K562 (cell line): ENCODE measurements around the gene COL15A1. TPM values are rescaled to one million over a fixed set of nuclear protein-coding genes. Genes with fewer than 3 reads are reported as not detected.

ENCODE experiments used
- ATAC-seq: fragments of 200-7000 bp; cut with Tn5 transposase; 3 replicates; pipeline ENCODE4 v1.9.1; 2020; ENCODE audit warnings: moderate library complexity
- BruUV-seq: library from RNA; stranded (reverse); fragments of 400-500 nt; replicated peaks from 2 replicates; lab custom pipeline; 2021; lab: Mats Ljungman, UMichigan
- CTCF ChIA-PET: fragments of 300-600 bp; formaldehyde crosslinking; extraction: SDS; loops from one replicate; lab custom pipeline; 2021; ENCODE audit warnings: low intra/inter-chr PET ratio; lab: Yijun Ruan, JAX
- POLR2A ChIA-PET: fragments of 300-600, 350-650 bp; sonication (Branson Sonifier 250); formaldehyde crosslinking; extraction: SDS; loops from one replicate; lab custom pipeline; 2021; ENCODE audit warnings: antibody characterized with exemption, inconsistent platforms; lab: Yijun Ruan, JAX
- DNase-seq, 4 experiments: peaks; one replicate each; pipeline versions ENCODE4 v3.0.0 to v3.0.0-alpha.2; 2011 to 2018; ENCODE audit warnings: low spot score in 3 of 4, mixed read lengths in 3 of 4; ENCODE audit errors: extremely low read depth in 1 of 4
- FAIRE-seq: peaks from 2 replicates; lab custom pipeline; 2011; peaks lifted over from hg19 to GRCh38; lab: Jason Lieb, UNC
- H2AFZ ChIP-seq: 2 replicates; pipeline ENCODE4 v1.6.0; 2011; ENCODE audit warnings: low read depth, low read length, control low read depth, inconsistent platforms
- H3K27ac ChIP-seq: fragments of 200-600 bp; 3 replicates; pipeline ENCODE4 v1.8.0; 2011; ENCODE audit warnings: low read depth, mild to moderate bottlenecking, control low read depth, inconsistent platforms, low read length, moderate library complexity, mixed read lengths; ENCODE audit errors: extremely low read depth
- H3K27me3 ChIP-seq, 2 experiments: fragments of 300-600 bp in 1 of 2; 2 replicates in 1 of 2; 3 replicates in 1 of 2; pipeline versions ENCODE4 v1.6.0 to v1.8.0; 2011; ENCODE audit warnings: inconsistent platforms in 2 of 2, low read length in 2 of 2, mild to moderate bottlenecking in 1 of 2, mixed read lengths in 1 of 2, moderate library complexity in 1 of 2; ENCODE audit not compliant: control insufficient read depth in 2 of 2, insufficient read depth in 2 of 2
- H3K36me3 ChIP-seq: fragments of 300-600 bp; 3 replicates; pipeline ENCODE4 v1.8.0; 2011; ENCODE audit warnings: mild to moderate bottlenecking, low read length, inconsistent platforms; ENCODE audit not compliant: control insufficient read depth, insufficient read depth
- H3K4me1 ChIP-seq, 2 experiments: fragments of 200-600 bp in 1 of 2; replicated peaks in 1 of 2; 2 replicates in 1 of 2; 3 replicates in 1 of 2; pipeline versions ENCODE4 v1.5.1 to v1.8.0; 2011; ENCODE audit warnings: inconsistent platforms in 2 of 2, low read length in 2 of 2, mild to moderate bottlenecking in 1 of 2, mixed read lengths in 1 of 2, moderate library complexity in 1 of 2; ENCODE audit not compliant: control insufficient read depth in 2 of 2, insufficient read depth in 2 of 2
- H3K4me2 ChIP-seq: 2 replicates; pipeline ENCODE4 v1.6.1; 2011; ENCODE audit warnings: low read length, control low read depth, inconsistent platforms, mixed read lengths; ENCODE audit not compliant: insufficient read depth
- H3K4me3 ChIP-seq: fragments of 200-600 bp; sonication (generic), shearing (Covaris generic); 2 replicates; pipeline ENCODE4 v1.5.1; 2016; ENCODE audit warnings: control low read depth, inconsistent platforms
- H3K79me2 ChIP-seq: fragments of 200-600 bp; 3 replicates; pipeline ENCODE4 v1.8.0; 2011; ENCODE audit warnings: low read length, inconsistent platforms; ENCODE audit not compliant: control insufficient read depth, insufficient read depth
- H3K9ac ChIP-seq, 2 experiments: 2 replicates each; pipeline versions ENCODE4 v1.6.0 to v1.6.1; 2011; ENCODE audit warnings: low read depth in 2 of 2, low read length in 2 of 2, control low read depth in 1 of 2, inconsistent platforms in 1 of 2, mild to moderate bottlenecking in 1 of 2, mixed read lengths in 1 of 2; ENCODE audit not compliant: insufficient read depth in 1 of 2
- H3K9me1 ChIP-seq: one replicate; pipeline ENCODE4 v1.6.0; 2011; ENCODE audit warnings: inconsistent platforms, mild to moderate bottlenecking, low read length, moderate library complexity; ENCODE audit not compliant: control insufficient read depth, insufficient read depth
- H3K9me3 ChIP-seq: replicated peaks from 2 replicates; pipeline ENCODE4 v1.5.1; 2011; ENCODE audit warnings: low read depth, low read length, inconsistent platforms; ENCODE audit not compliant: control insufficient read depth, insufficient read depth
- H4K20me1 ChIP-seq: replicated peaks from 2 replicates; pipeline ENCODE4 v1.6.1; 2011; ENCODE audit warnings: low read length, inconsistent platforms, mixed read lengths; ENCODE audit not compliant: control insufficient read depth, insufficient read depth
- COPS2 ChIP-seq: fragments of 450-650 bp; conservative IDR thresholded peaks from 2 replicates; pipeline ENCODE4 v1.6.1; 2016; ENCODE audit warnings: mild to moderate bottlenecking, moderate library complexity
- CREB1 ChIP-seq, 2 experiments: sonication (generic) in 1 of 2; formaldehyde crosslinking in 1 of 2; IDR thresholded peaks; 2 replicates each; pipeline versions ENCODE4 v1.6.1 to v1.8.0; 2012 to 2022; ENCODE audit warnings: inconsistent platforms in 1 of 2, mild to moderate bottlenecking in 1 of 2, missing genetic modification reagents in 1 of 2, moderate library complexity in 1 of 2
- ZNF592 ChIP-seq: fragments of 450-650 bp; IDR thresholded peaks from 2 replicates; pipeline ENCODE4 v1.6.1; 2017; ENCODE audit warnings: antibody characterized with exemption, mild to moderate bottlenecking
- WGBS: fragments of 100-300 bp; shearing (Covaris generic); methylation state at CpG from one replicate; pipeline ENCODE4 v1.1.6; 2016; ENCODE audit warnings: low coverage, mixed read lengths; ENCODE audit not compliant: insufficient coverage; ENCODE audit errors: missing lambda C conversion rate; 5-methylcytosine and 5-hydroxymethylcytosine counted together
- in situ Hi-C: fragments of 300-500 bp; cut with MboI; formaldehyde crosslinking; loops from 4 replicates; pipeline ENCODE4 v1.15.0; 2018; ENCODE audit warnings: inconsistent platforms, mixed read lengths
- intact Hi-C: fragments of 100-400 bp; cut with micrococcal nuclease; formaldehyde crosslinking; loops from 2 replicates; pipeline ENCODE4 v1.14.2; 2022
- polyA plus RNA-seq, 8 experiments: library from polyadenylated mRNA; depleted of rRNA in 4 of 8; stranded (reverse) in 5 of 8; unstranded in 3 of 8; fragments of >200 nt; fragmentation: Nextera tagmentation in 2 of 8; fragmentation: Illumina TruSeq in 1 of 8; extraction: Ambion mirVana in 2 of 8; extraction: Trizol in 1 of 8; gene quantifications; 2 replicates each; pipeline versions ENCODE4 v1.2.1 to v1.2.3, GENCODE V29; 2011 to 2014; ENCODE audit warnings: inconsistent platforms in 1 of 8, missing spikeins in 1 of 8
- total RNA-seq, 7 experiments: library from RNA; depleted of rRNA in 6 of 7; stranded (reverse); fragments of >200 nt in 6 of 7; fragmentation: Illumina TruSeq in 2 of 7; extraction: Trizol in 2 of 7; gene quantifications; 2 replicates each; pipeline versions ENCODE4 v1.2.1 to v1.2.3, GENCODE V29; 2011 to 2021; ENCODE audit warnings: low replicate concordance in 1 of 7

Gene COL15A1
- total and polyA plus RNA-seq, 9 of the 15 experiments (the other 6 are each of a cell fraction or from before 2014, with no cell fraction given) = 0.46 to 5.1 (median 2.6) TPM

DNA sequence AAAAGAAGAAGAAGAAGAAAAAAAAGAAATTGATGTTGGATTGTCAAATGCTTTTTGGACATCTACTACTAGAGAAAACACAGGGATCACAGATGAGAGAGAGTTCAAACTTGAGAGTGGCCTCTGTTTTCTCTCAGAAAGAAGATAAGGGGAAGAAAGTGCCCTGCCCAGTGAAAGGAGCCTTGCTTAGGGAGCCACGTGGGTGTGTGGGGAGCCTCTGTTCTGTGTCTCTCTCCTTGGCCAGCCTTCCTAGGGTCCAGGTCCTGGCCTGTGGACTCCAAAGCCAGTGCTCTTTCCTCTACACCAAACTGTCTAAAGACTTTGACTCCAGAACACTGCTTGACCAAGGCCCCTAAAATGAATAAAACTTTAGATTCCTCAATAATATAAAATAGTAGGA, 22.0 kb upstream of the COL15A1 start (continued):
- TF ChIP-seq ZNF592 = 0 out of 2 replicates have a peak, but pooled peaks have one; percentile 48

DNA sequence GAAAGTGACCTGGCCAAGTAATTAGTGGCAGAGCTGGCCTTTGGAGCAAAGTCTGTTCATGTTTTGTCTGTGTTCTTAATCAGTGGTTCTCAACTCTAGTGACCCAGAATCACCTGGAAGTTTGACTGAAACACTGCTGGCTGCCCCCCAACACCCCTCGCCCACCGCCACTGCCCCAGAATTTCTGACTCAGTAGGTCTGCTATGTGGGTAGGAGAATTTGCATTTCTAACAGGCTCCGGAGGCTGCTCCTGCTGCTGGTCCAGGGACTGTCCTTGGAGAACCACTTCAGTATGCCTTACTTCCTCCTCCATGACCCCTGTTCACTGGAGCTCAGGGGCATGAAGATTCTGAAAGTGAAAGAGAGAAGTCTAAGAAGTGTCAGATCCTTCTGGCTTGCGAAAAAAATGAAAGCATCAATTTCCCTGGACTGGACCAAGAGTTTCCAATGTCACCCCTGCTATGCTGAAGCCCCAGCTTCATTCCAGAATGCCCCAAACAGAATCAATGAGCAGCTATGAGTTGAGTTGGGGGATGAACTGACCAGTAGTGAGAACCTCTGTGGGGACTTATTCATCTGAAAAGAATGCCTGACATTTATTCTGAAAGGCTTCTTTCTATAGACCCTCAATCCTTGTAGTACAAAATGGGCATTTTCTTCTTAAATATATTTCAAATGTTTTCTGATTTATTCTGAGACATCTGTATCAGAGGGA, 20.8 kb upstream of the COL15A1 start:
- ATAC-seq (no peak), DNase-seq (no peak), FAIRE-seq (no peak)
- H4K20me1 ChIP-seq = no peaks in the 10 kb centered on the region
- H3K9ac ChIP-seq = 0 out of 4 replicates have a peak overlapping the region, but pooled peaks of 1 of the 2 experiments have one; percentile 19
- ChIA-PET POLR2A (interaction anchor here (1.0 to 1.3 kb wide), 3 partner anchors 9 to 72 kb away, joined by 3 to 7 read pairs (median 5); no protein-coding TSS in a partner anchor), CTCF (no interaction called here)
- H3K4me3 ChIP-seq = no peak overlapping the region
- H3K4me2 ChIP-seq = no peak overlapping the region
- 66% methylated on average over 4 of the region's 4 CpGs for WGBS
- no peak overlapping the region for H3K27ac ChIP-seq
- no peak for TF ChIP-seq CREB1 (IDR thresholded peaks at IDR 0.05)
- no peak for TF ChIP-seq CREB1 (CRISPR knock-in tag; IDR thresholded peaks at IDR 0.05)
- TF ChIP-seq COPS2 = no peak
- no peaks in the 10 kb centered on the region for H3K79me2 ChIP-seq
- intact Hi-C loops = no loop called here
- peaks cover 12 to 15% of the 10 kb centered on the region in 2 experiments for H3K4me1 ChIP-seq
- no peaks in the 10 kb centered on the region for H3K27me3 ChIP-seq
- H2AFZ ChIP-seq = no peak overlapping the region
- H3K9me3 ChIP-seq = no peaks in the 10 kb centered on the region
- in situ Hi-C loops = no loop called here
- no peaks in the 10 kb centered on the region for H3K9me1 ChIP-seq
- H3K36me3 ChIP-seq = no peaks in the 10 kb centered on the region
- no TSS peak for BruUV-seq
